Epidermal melanocyte (primary cell): ENCODE measurements around the gene TBC1D19.
"Not testable (repeated sequence)": the region's sequence is repeated elsewhere in the genome, so short reads cannot be mapped to it uniquely, and the experiment has no call there.

Experiments used
- DNase-seq: peaks from one replicate; pipeline ENCODE4 v3.0.0; 2011; ENCODE audit warnings: low spot score; ENCODE audit not compliant: insufficient read length

TBC1D19 gene

GRCh38 chr4:26682436-26682835 is 98.6 kb downstream of the TBC1D19 start:
- DNase-seq, result no peak

- DNase-seq, result no peak
Observed at GRCh38 chr4:26685250-26685649, 101.4 kb downstream of the TBC1D19 start.

DNA sequence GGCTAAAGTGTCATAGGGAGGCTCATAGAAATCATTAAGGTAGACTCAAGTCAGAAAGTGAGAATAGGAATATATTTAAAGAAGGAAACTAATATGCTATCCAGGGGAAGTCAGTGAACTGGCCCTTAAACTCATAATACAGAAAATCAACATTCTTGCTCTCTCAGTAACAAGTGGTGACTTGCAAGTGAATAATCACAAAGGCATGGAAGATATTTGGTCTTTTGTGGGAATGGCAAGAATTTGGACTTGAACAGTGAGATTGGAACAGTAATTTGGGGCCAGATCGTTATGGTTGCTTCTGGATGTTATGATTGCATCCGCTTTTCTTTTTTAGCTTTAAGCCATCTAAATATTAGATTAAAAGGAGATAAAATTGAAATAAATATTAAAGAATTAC is 103.8 kb downstream of the TBC1D19 start:
- peak; percentile 18 for DNase-seq

DNA sequence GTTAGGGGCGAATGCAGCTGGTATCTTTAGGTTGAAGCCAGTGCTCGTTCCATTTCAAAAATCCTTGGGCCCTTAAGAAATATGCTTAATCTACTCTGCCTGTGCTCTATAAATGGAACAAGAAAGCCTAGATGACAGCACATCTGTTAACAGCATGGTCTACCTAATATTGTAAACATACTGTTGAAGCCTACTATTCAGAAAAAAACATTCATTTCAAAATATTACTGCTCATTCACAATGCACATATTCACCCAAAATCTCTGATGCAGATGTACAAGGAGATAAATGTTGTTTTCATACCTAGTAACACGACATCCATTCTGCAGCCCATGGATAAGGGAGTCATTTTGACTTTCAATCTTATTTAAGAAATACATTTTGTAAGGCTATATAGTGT is 106.6 kb downstream of the TBC1D19 start:
- no peak for DNase-seq

DNA sequence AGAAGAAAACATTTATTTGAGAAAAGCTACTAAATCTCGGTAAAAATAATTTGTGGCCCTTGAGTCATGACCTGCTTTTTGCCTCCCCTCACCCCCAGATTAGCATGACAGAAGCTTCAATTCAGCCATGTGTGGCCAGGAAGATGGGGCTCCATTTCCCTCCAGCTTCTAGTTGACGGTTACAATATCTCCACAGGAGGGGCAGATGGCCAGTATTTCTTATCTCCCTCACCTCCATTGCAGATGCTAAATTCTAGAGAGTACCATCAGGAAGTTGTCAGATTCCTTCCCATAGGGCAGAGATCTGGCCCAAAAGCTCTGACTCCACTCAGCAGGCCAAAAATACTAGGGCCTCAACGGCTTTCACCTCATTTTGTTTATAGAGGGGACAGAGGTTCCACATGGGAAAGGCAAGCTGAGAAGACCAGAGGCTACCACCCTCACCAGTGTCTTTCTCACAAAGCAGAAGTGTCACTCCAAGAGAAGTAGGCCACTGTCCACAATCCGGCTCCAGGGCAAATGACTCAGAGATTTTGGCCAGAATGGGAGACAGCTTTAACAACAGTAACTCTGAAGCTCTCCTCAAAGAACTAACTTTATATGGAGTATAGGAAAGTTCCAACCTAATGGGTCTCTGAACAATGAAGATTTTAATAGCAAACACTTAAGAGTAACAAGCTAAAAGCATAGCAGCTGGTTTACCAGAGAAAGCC is 108.3 kb downstream of the TBC1D19 start:
- peak; percentile 16 for DNase-seq

- not testable (repeated sequence) for DNase-seq
Observed at GRCh38 chr4:26694131-26694530, 110.2 kb downstream of the TBC1D19 start.

- DNase-seq, result no peak
Observed at GRCh38 chr4:26700110-26700509, 116.2 kb downstream of the TBC1D19 start.

DNA sequence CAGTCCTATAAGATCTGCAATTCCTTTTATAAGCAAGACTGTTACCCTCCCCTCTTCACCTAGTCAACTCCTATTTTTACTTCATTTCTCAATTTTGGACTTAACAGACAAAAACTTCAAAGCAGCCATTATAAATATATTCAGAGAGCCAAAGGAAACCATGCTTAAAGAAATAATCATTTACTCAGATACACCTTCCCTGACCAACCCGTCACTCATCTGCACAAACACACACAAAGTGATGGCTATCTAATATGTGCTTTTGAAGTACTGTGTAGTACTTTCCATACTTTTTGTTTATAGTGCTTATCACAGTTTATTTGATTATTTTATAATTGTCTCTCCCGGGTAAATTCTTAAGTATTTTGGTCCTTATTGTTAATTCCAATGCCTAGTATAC is 117.2 kb downstream of the TBC1D19 start:
- no peak for DNase-seq

- DNase-seq, result no peak
Observed at GRCh38 chr4:26701786-26702227, 117.9 kb downstream of the TBC1D19 start.

DNA sequence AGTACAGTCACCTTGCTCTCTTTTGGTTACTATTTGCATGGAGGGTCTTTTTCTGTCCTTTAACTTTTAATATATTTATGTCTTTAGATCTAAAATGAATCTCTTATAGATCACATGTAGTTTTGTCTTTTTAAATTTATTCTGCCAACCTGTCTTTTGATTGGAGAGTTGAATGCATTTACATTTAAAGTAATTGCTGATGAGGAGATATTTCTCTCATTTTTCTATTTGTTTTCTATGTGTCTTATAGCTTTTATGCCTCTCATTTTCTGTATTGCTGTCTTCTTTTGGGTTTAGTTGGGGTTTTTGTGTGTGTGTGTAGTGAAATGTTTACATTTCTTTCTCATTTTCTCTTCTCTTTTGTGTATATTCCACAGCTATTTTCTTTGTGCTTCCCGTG is 123.5 kb downstream of the TBC1D19 start:
- no peak for DNase-seq

GRCh38 chr4:26709246-26709645 is 125.4 kb downstream of the TBC1D19 start:
- DNase-seq, result no peak

DNA sequence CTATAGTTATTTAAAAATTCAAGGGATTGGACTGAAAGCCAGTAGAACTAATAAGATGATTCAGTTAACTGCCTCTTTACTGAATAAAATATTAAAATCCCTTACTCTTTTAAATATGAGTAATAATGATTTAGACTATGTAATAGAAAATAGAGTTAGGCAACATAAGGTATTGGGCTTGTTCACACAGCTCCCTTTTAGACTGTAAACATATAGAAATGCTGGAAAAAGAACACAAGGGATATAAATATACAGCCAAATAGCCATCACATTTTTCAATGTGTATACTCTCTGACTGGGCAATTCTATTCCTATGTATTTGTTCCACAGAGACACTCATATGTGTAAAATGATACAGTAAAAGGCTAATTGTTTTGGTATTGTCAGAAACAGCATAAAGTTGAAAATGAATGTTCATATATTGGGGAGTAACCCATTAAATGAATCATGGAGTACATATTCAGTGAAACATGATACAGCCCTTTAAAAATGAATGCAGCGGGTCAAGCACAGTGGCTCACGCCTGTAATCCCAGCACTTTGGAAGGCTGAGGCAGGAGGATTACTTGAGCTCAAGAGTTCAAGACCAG is 129.8 kb downstream of the TBC1D19 start:
- DNase-seq, result no peak

DNA sequence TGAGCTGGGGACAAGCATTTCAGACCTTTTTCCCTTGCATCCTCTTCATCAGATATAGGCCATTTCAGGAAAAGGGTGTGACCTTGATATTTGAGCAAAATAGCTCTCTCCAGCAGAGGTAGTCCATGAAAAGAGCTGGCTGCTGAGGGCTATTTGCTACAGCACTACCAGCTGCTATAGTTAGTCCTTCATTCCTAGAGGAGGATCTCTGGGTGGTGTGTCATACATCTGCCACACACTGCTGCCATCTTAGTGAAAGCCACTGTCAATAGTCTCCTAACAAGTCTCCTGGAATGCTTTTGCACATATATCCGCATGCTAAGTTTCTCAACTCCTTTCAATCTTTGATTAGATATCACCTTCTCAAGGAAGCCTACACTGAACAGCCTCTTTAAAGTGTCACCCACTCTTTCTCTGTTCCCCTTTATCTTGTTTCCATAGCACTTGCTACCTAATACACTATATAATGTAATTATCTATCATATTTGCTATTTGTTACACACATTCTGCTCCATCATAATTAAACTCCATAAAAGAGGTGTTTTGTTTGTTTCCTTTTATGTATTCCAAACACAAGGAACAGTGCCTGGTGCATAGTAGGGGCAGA is 131.9 kb downstream of the TBC1D19 start:
- DNase-seq, result no peak

DNA sequence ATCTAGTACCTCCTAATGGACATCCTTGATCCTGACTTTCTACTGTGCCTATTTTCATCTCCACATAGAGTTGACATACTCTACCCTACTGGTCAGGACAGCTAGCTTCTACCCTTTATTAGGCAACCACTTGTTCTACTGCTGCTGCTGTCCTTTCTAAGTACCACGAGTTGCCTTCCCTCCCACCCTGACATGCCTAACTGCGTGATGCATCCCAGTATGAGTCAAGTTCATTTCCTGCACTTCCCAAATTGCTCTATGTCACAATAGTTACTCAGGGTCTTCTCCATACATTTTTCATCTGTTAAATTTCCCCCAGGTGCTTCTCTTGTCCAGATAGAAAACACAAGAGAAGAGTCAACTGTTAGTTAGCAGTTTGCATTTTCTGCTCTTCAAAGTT is 133.4 kb downstream of the TBC1D19 start:
- no peak for DNase-seq

DNA sequence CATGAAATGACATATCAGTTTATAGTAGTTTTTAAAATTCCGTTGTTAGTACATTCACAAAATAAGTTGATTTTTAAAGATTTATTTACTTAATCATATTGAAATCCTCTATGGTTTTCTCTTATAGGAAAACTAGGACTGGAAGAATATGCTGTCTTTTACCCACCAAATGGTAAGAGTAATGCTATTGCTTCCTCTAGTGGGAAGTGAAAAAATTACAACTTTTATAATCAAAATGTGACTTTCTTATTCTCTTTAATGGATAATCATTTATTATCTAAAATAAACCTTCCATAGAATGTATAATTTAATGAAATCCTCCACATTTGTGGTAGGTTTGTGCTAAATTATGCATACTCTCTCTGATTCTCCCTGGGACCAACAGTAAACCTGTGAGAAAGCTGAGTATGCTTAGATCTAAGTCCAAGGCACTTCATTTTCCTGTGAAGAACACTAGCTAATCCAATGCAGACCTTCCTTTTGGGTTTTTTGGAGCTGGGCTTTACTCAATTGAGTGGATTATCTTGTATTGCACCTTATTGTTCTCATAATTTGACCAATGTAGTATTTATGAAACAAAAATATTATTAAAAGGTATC is 136.2 kb downstream of the TBC1D19 start:
- no peak for DNase-seq

GRCh38 chr4:26721685-26722084 is 137.8 kb downstream of the TBC1D19 start:
- DNase-seq, result no peak

- no peak for DNase-seq
Observed at GRCh38 chr4:26723216-26723615, 139.3 kb downstream of the TBC1D19 start.

DNA sequence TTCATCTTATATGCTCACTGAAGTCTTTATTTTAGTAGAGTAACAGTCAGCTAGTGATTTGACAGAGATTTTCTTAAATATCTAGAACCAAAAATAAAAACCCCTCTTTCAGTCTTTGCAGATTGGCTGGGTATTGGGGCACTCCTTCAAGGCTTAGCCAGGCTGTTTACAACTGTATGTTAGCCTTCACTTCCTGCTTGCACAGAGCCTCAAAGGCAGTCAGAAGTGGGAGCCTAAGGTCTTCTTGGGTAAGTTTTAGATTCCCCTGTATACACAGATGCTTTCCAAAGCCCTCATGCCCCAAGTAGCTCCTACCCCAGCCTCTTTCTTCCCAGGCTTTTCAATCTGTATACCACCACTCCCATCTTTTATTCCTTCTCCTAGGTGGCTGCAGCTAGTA is 140.7 kb downstream of the TBC1D19 start:
- no peak for DNase-seq

DNA sequence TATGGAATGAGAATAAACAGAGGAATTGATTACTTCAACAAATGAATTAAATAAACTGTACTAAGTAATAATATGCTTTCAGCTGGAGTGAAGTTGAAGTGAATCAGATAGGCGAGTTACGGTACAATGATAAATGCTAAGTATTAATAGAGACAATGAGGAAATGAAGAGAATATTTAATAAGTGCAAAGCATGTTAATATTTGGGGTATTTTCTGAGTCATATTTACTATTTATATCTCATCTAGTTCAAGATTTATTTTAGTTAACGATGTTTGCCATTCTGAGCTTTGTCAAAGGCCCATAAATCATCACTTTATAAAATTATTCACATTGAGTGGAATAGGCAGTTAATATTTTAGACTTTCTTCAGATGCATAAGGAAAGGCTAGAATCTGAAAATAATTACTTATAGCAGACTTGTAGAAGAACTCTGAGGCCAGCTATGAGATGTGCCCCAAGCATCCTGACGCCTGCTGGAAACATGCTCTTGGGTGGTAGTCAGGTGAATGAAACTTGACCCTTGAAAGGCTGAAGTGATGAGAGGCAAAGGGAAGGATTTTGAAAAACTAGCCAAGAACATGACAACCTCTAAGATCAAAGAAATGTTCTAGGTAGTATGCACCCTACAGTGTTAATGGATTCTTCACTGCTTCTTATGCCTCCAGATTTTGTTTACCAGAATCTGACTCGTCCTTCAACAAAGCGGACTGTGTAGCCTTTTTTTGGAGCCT is 142.9 kb downstream of the TBC1D19 start:
- DNase-seq, result no peak

DNA sequence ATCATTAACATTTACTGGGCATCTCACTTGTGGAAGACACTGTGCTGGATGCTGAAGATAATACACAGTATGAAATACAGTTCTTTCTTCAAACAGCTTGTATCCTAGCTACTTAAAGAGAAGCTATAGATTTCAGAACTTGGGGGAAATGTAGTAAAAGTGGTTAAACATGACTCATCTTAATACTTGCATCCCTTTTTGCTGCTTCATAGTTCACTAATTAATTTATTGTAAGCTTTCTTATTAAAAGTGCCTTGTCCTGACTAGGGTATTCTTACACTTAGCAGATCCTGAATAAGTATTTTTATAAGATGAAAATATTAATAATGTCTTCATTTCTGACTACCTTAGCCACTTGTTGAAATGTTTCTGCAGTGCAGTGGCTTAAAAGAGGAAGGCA is 144.0 kb downstream of the TBC1D19 start:
- no peak for DNase-seq

GRCh38 chr4:26729027-26729426 is 145.1 kb downstream of the TBC1D19 start:
- no peak for DNase-seq

- DNase-seq, result no peak
Observed at GRCh38 chr4:26729547-26729946, 145.7 kb downstream of the TBC1D19 start.
